ENCODE results near the gene ACSL6. TPM values are rescaled to one million over a fixed set of nuclear protein-coding genes. Genes with fewer than 3 reads are reported as not detected.

The ACSL6 gene
- total RNA-seq (1 to 10 TPM in 1 of 2 donors, under 1 TPM in 1; 0.68 to 1.1 TPM), polyA plus RNA-seq (ENCODE audit: insufficient read length in 6 of 6) (1 to 10 TPM in 2 of 6 donors, under 1 TPM in 4; 0.45 to 1.3 (median 0.96) TPM)
- long read RNA-seq, donor 1: 0 reads
- long read RNA-seq, donor 2: 0 reads
- long read RNA-seq, donor 3: 0 reads
- long read RNA-seq, donor 4: 0 reads
- long read RNA-seq, donor 5: 0 reads
- long read RNA-seq, donor 6: 0 reads
- long read RNA-seq, donor 7: 0 reads
- long read RNA-seq, donor 8: 0 reads
- long read RNA-seq, donor 9: 0 reads
- long read RNA-seq, donor 10: 0 reads
- long read RNA-seq, donor 11, full-length matches to known transcripts: 7 of 14 reads
- long read RNA-seq, donor 11, partial matches to known transcripts: 7 of 14 reads
- long read RNA-seq, donor 11, other reads (novel, unspliced or antisense): 0 of 14 reads
- long read RNA-seq, donor 12: 0 reads

DNA sequence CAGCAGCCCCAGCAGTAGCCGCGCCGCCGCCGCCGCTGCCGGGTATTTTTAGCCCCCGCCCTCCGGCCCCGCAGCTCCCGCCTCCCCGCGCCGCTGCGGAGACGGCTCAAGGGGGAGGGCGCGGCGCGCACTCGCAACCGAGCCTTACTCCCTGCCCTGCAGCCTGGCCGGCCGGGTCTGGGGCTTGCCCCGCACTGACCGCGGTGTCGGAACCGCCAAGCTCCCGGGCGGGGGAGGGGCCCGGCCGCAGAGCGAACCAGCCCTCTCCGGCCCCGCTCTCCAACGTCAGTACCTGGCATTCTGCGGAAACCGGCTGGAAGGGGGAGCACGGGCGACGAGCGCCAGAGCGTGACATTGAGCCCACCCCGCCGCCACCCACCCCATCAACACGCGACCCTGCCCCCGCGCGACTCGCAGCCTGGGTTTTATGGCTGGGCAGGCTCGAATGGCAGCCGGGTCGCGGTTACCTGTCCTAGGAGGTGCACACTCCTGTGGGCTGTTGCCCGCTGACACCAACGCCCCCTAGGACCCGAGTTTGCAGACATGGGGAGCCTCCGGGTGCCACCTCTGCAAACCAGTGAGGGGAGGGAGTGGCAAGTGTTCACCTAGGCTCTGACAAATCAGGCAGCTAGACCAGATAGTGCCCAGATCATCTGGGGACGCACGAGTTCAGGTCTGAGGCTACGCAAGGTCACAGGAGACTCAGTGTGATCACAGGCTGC, at the start of gene ACSL6:
Gene ACSL6, minus strand, starts transcription at position 37 of the 722 bp plus-strand sequence. CDS start 105 bp downstream, outside the sequence.
- peak in 1 of 4 donors; percentile 86 for DNase-seq
- intact Hi-C loops (cut with DNase I): no loop called here
- peaks cover 10 to 85% of the 10 kb centered on the region in 2 donors for H3K27me3 ChIP-seq
- TF ChIP-seq CTCF (IDR thresholded peaks at IDR 0.05): no peak
- no peaks in the 10 kb centered on the region for H3K36me3 ChIP-seq
- H3K4me3 ChIP-seq: peak within 1 kb of the TSS; percentile 38 to 45
- no peak within 1 kb of the TSS for H3K27ac ChIP-seq
- peak; percentile 64 for ATAC-seq
- H3K9me3 ChIP-seq: no peaks in the 10 kb centered on the region
- H3K4me1 ChIP-seq: peaks cover 0 to 12% of the 10 kb centered on the region in 2 donors

DNA sequence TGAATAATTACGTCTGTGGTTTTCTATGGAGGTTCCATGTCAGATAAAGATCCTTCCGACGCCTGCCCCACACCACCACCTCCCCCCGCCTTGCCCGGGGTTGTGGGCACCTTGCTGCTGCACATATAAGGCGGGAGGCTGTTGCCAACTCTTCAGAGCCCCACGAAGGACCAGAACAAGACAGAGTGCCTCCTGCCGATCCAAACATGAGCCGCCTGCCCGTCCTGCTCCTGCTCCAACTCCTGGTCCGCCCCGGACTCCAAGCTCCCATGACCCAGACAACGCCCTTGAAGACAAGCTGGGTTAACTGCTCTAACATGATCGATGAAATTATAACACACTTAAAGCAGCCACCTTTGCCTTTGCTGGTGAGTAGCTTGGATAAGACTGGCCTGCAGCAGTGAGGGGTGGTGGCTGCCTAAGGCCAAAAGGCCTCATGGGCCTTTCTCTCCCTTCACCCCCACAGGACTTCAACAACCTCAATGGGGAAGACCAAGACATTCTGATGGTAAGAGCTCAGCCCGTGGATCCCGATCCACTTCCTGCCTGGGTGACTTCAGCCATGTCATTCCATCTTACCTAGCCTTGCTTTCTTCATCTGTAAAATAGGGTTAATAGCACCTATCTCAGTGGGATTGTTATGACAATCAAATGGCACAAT, 49.2 kb upstream of the ACSL6 start, which contains the start of gene IL3:
Gene IL3, plus strand, starts transcription at position 155 of the 661 bp plus-strand sequence. Its CDS starts 52 bp downstream, at position 207.
- no peak for ATAC-seq
- no peak within 1 kb of the TSS for H3K27ac ChIP-seq
- intact Hi-C loops (cut with DNase I): no loop called here
- no peak within 1 kb of the TSS for H3K4me3 ChIP-seq
- TF ChIP-seq CTCF (IDR thresholded peaks at IDR 0.05): no peak
- H3K36me3 ChIP-seq: no peaks in the 10 kb centered on the region
- H3K9me3 ChIP-seq: no peaks in the 10 kb centered on the region
- peak in 2 of 4 donors; percentile 21 to 55 for DNase-seq
- no peaks in the 10 kb centered on the region for H3K4me1 ChIP-seq
- no peaks in the 10 kb centered on the region for H3K27me3 ChIP-seq

DNA sequence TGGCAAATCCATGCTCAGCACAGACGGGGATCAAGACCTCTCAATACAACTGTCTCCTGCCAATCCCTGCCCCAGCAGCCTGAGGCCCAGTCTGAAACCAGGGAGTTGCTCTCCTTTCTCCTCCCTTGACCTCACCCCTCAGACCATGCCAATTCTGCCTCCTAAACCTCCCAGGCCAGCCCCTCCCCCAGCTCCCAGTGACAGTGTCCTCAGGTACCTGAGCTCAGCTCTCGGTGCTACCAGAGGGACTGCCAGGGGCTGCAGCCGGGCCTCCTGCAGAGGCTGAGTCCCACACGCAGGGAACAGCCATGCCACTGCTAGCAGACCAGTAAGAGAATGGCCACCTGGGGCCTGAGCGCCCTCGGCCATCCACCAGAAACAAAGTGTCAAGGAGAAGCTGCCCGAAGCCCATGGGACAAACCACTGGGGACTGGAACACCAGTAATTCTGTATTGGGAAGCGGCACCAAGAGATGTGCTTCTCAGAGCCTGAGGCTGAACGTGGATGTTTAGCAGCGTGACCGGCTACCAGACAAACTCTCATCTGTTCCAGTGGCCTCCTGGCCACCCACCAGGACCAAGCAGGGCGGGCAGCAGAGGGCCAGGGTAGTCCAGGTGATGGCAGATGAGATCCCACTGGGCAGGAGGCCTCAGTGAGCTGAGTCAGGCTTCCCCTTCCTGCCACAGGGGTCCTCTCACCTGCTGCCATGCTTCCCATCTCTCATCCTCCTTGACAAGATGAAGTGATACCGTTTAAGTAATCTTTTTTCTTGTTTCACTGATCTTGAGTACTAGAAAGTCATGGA, 48.4 kb upstream of the ACSL6 start:
- H3K4me1 ChIP-seq: no peaks in the 10 kb centered on the region
- ATAC-seq (no peak), DNase-seq (peak in 2 of 4 donors; percentile 12 to 68)
- no peak overlapping the region for H3K4me3 ChIP-seq
- no peak overlapping the region for H3K27ac ChIP-seq
- H3K36me3 ChIP-seq: no peaks in the 10 kb centered on the region
- intact Hi-C loops (cut with DNase I): no loop called here
- H3K27me3 ChIP-seq: no peaks in the 10 kb centered on the region
- H3K9me3 ChIP-seq: no peaks in the 10 kb centered on the region
- TF ChIP-seq CTCF (IDR thresholded peaks at IDR 0.05): no peak

DNA sequence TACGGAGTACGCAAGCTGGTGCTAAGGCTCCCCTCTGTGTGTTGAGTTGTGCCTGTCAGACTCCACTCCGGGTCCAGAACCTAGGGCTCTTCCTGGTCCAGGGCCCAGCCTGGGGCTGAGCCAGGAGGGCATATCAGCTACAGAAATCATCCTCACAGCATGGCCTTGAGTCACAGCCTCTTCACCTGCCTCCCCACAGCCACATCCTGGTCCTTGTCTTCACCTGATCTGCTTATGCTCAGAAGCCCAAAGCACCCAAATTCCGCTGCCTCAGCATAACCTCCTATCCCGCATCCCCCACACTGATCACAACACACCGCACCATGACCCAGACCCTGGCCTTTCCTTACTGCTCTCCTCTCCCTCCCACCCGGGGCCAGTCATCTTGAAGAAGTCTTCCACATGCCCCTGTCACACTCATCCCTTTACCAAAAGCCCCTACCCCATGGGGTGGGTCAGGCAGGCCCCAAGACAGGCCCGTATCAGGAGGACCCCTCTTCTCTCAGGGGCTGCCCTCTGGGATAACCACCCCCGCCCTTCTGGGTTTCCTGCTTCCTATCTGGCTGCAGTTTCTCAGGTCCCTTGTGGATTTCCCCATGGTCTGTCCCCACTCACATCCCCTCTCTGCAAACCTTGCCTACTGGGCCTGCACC, 47.7 kb upstream of the ACSL6 start:
- intact Hi-C loops (cut with DNase I): no loop called here
- no peaks in the 10 kb centered on the region for H3K36me3 ChIP-seq
- no peaks in the 10 kb centered on the region for H3K9me3 ChIP-seq
- TF ChIP-seq CTCF (IDR thresholded peaks at IDR 0.05): no peak
- ATAC-seq (no peak), DNase-seq (peak in 2 of 4 donors; percentile 20 to 25)
- no peak overlapping the region for H3K4me3 ChIP-seq
- no peaks in the 10 kb centered on the region for H3K27me3 ChIP-seq
- H3K27ac ChIP-seq: no peak overlapping the region
- no peaks in the 10 kb centered on the region for H3K4me1 ChIP-seq
